GM18867 (cell line): ENCODE measurements around the gene ARRB1.
A peak's percentile ranks its signal among the peaks of the same experiment; 100 is the strongest.
"Not testable (repeated sequence)": the region's sequence is repeated elsewhere in the genome, so short reads cannot be mapped to it uniquely, and the experiment has no call there.

ENCODE experiments used
- ATAC-seq: cut with Tn5 transposase; IDR thresholded peaks from one replicate; pipeline ENCODE4 v1.9.1; 2021; ENCODE audit warnings: mild to moderate bottlenecking, moderate library complexity; ENCODE audit not compliant: unreplicated experiment

The ARRB1 gene

GRCh38 chr11:75351541-75351790 lies at the start of gene ARRB1:
Gene ARRB1, minus strand, starts transcription at chr11:75351661. Its CDS starts 54 bp downstream, at chr11:75351607.
- ATAC-seq = no peak

- ATAC-seq = no peak
Measured at GRCh38 chr11:75400146-75400865, 48.8 kb upstream of the ARRB1 start.

GRCh38 chr11:75399344-75400145 lies 48.1 kb upstream of the ARRB1 start, which contains the start of gene RPS3:
Gene RPS3, plus strand, starts transcription at chr11:75399518. Its CDS starts 30 bp downstream, at chr11:75399548.
- peak; percentile 87 for ATAC-seq

- ATAC-seq = no peak
Measured at GRCh38 chr11:75398906-75399305, 47.4 kb upstream of the ARRB1 start.

- ATAC-seq = no peak
Measured at GRCh38 chr11:75394085-75394840, 42.8 kb upstream of the ARRB1 start.

- ATAC-seq = no peak
Measured at GRCh38 chr11:75389925-75390324, 38.5 kb upstream of the ARRB1 start.

GRCh38 chr11:75389276-75389605 lies 37.8 kb upstream of the ARRB1 start:
- no peak for ATAC-seq

- no peak for ATAC-seq
Measured at GRCh38 chr11:75388386-75389275, 37.2 kb upstream of the ARRB1 start.

GRCh38 chr11:75387736-75388294 lies 36.4 kb upstream of the ARRB1 start:
- ATAC-seq = no peak

- no peak for ATAC-seq
Measured at GRCh38 chr11:75386942-75387630, 35.6 kb upstream of the ARRB1 start.

GRCh38 chr11:75384438-75385080 lies 33.1 kb upstream of the ARRB1 start:
- no peak for ATAC-seq

GRCh38 chr11:75383246-75383645 lies 31.8 kb upstream of the ARRB1 start:
- no peak for ATAC-seq

GRCh38 chr11:75380716-75381420 lies 29.4 kb upstream of the ARRB1 start:
- no peak for ATAC-seq

- ATAC-seq = no peak
Measured at GRCh38 chr11:75380245-75380644, 28.8 kb upstream of the ARRB1 start.

- ATAC-seq = not testable (repeated sequence)
Measured at GRCh38 chr11:75378776-75379175, 27.3 kb upstream of the ARRB1 start.

- no peak for ATAC-seq
Measured at GRCh38 chr11:75376175-75376574, 24.7 kb upstream of the ARRB1 start.

GRCh38 chr11:75375626-75376025 lies 24.2 kb upstream of the ARRB1 start:
- ATAC-seq = no peak

GRCh38 chr11:75374646-75375045 lies 23.2 kb upstream of the ARRB1 start:
- no peak for ATAC-seq

GRCh38 chr11:75373201-75373600 lies 21.7 kb upstream of the ARRB1 start:
- no peak for ATAC-seq
